Neural cell (in vitro differentiated cells): ENCODE data around the gene FBXO11.

Experiments used
- CTCF ChIP-seq: fragments of 450-650 bp; IDR thresholded peaks from 2 replicates; pipeline ENCODE4 v1.5.1; 2014; ENCODE audit warnings: antibody characterized with exemption, mild to moderate bottlenecking, moderate library complexity; ENCODE audit not compliant: poor library complexity, severe bottlenecking
- POLR2AphosphoS5 ChIP-seq: IDR thresholded peaks from 2 replicates; pipeline ENCODE4 v1.6.1; 2012

- TF ChIP-seq POLR2AphosphoS5 (no peak), CTCF (peak; percentile 95)
These were observed 138.3 kb downstream of the FBXO11 start for GRCh38 chr2:47767880-47768609.
